PC-3 (cell line): ENCODE results near the gene NNMT. TPM values are rescaled to one million over a fixed set of nuclear protein-coding genes. Genes with fewer than 3 reads are reported as not detected.

Experiments used
- ATAC-seq: fragments of 200-7000 bp; cut with Tn5 transposase; 2 replicates; pipeline ENCODE4 v1.9.1; 2020; ENCODE audit warnings: mild to moderate bottlenecking, moderate library complexity
- BruUV-seq: library from RNA; stranded (reverse); fragments of 400-500 nt; replicated peaks from 2 replicates; lab custom pipeline; 2021; lab: Mats Ljungman, UMichigan
- CTCF ChIA-PET: fragments of 300-600 bp; sonication (Branson Sonifier 250); formaldehyde crosslinking; loops from one replicate; lab custom pipeline; 2022; ENCODE audit warnings: antibody characterized with exemption; lab: Charles Lee
- POLR2A ChIA-PET: fragments of 300-600 bp; sonication (Branson Sonifier 250); formaldehyde crosslinking; loops from one replicate; lab custom pipeline; 2022; ENCODE audit warnings: antibody characterized with exemption; ENCODE audit not compliant: unreplicated experiment; lab: Charles Lee
- DNase-seq: peaks from one replicate; pipeline ENCODE4 v3.0.0-alpha.2; 2015
- H2AFZ ChIP-seq: fragments of 300-600 bp; sonication (generic); 2 replicates; pipeline ENCODE4 v1.6.0; 2016; ENCODE audit warnings: antibody characterized with exemption, low read length
- H3F3A ChIP-seq: fragments of 300-600 bp; sonication (generic); one replicate; pipeline ENCODE4 v1.6.0; 2017; ENCODE audit warnings: antibody characterized with exemption, low read length, control low read depth, mild to moderate bottlenecking; ENCODE audit not compliant: unreplicated experiment
- H3K27ac ChIP-seq: fragments of 300-600 bp; sonication (generic); 2 replicates; pipeline ENCODE4 v1.5.1; 2016; ENCODE audit warnings: mild to moderate bottlenecking, low read length
- H3K27me3 ChIP-seq: fragments of 300-600 bp; sonication (generic); 2 replicates; pipeline ENCODE4 v1.6.1; 2016; ENCODE audit warnings: low read length, mixed read lengths
- H3K36me3 ChIP-seq: fragments of 300-600 bp; sonication (generic); 2 replicates; pipeline ENCODE4 v1.6.1; 2016; ENCODE audit warnings: low read depth, mixed run types, low read length, mixed read lengths
- H3K4me1 ChIP-seq: fragments of 300-600 bp; sonication (generic); 2 replicates; pipeline ENCODE4 v1.5.1; 2016; ENCODE audit warnings: low read length; ENCODE audit not compliant: insufficient read depth
- H3K4me2 ChIP-seq: fragments of 300-600 bp; sonication (generic); 2 replicates; pipeline ENCODE4 v1.6.0; 2016; ENCODE audit warnings: low read length
- H3K4me3 ChIP-seq: fragments of 300-600 bp; sonication (generic); 2 replicates; pipeline ENCODE4 v1.5.1; 2016; ENCODE audit warnings: mild to moderate bottlenecking, low read length, mixed read lengths
- H3K79me2 ChIP-seq: fragments of 300-600 bp; sonication (generic); 2 replicates; pipeline ENCODE4 v1.6.1; 2017; ENCODE audit warnings: low read length, mixed read lengths
- H3K9ac ChIP-seq: fragments of 300-600 bp; sonication (generic); 2 replicates; pipeline ENCODE4 v1.6.0; 2016; ENCODE audit warnings: mild to moderate bottlenecking, low read length
- H3K9me2 ChIP-seq: fragments of 300-600 bp; sonication (generic); replicated peaks from 2 replicates; pipeline ENCODE4 v1.6.1; 2016; ENCODE audit warnings: mixed run types, low read length, mixed read lengths
- H3K9me3 ChIP-seq: fragments of 300-600 bp; sonication (generic); 2 replicates; pipeline ENCODE4 v1.6.1; 2016; ENCODE audit warnings: low read length, mixed read lengths
- H4K20me1 ChIP-seq: fragments of 300-600 bp; sonication (generic); 2 replicates; pipeline ENCODE4 v1.6.1; 2016; ENCODE audit warnings: low read length, mixed read lengths
- EZH2 ChIP-seq: fragments of 300-600 bp; sonication (generic); IDR thresholded peaks from one replicate; pipeline ENCODE4 v1.6.1; 2017; ENCODE audit warnings: antibody characterized with exemption, mild to moderate bottlenecking, low read length; ENCODE audit not compliant: unreplicated experiment
- EZH2phosphoT487 ChIP-seq: fragments of 300-600 bp; sonication (generic); IDR thresholded peaks from 2 replicates; pipeline ENCODE4 v1.6.1; 2018; ENCODE audit warnings: mild to moderate bottlenecking, antibody characterized with exemption, low read length, borderline replicate concordance
- intact Hi-C: fragments of 100-400 bp; cut with micrococcal nuclease; formaldehyde crosslinking; loops from 2 replicates; pipeline ENCODE4 v1.9.0; 2023
- total RNA-seq: library from RNA; depleted of rRNA; stranded (reverse); fragments of >200 nt; gene quantifications from 2 replicates; pipeline ENCODE4 v1.2.3, GENCODE V29; 2014
- TF ChIP-seq, protein P1 (sequence below): fragments of 300-600 bp; sonication (generic); conservative IDR thresholded peaks from 2 replicates; pipeline ENCODE4 v1.5.1; 2017; ENCODE audit warnings: antibody characterized with exemption, low read depth, mild to moderate bottlenecking, low read length

The NNMT gene
- total RNA-seq, 1 experiment from 2014 or later: 23.3 TPM

DNA sequence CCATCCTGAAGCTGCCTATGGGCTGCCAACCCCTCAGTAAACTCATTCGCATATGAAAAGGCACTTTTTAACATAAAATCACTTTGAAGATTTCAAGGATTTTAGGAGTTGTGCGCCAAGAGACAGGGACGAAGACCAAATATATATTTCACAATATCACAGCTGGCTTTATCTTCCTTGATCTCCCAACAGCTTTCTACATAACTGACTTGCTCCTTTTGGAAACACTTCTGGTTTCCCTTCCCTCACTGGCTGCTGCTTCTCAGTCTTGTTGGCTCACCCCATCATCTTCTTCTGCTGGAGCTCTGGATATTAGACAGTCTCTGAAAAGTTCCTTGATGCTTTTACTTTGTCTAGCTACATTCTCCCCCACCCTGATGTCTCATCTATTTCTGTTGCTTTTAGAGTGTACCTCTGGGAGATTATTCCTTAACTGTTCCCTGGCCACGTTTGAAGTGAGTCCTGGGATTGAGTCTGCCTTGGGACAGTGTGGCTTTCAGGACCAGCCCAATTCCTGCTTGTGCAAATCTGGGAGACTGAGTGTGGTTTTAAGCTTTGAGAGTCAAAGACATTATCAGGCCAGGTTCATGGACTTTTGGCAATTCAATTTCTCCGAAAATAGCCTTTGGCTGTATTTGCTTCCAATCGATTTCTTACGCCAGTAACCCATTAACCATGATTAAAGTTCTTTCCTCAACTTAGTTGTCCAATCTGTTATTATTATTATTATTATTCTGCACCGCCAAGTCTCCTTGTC is 30.9 kb upstream of the NNMT start:
- no peak for DNase-seq
- POLR2A ChIA-PET: no interaction called here
- Histone ChIP-seq H2AFZ (no peak overlapping the region), H3K27me3 (peaks cover 63% of the 10 kb centered on the region), H3K9ac (no peak overlapping the region), H3K27ac (no peak overlapping the region), H4K20me1 (no peaks in the 10 kb centered on the region), H3F3A (no peaks in the 10 kb centered on the region), H3K36me3 (no peaks in the 10 kb centered on the region), H3K9me3 (no peaks in the 10 kb centered on the region), H3K9me2 (no peaks in the 10 kb centered on the region), H3K4me2 (no peak overlapping the region), H3K79me2 (no peaks in the 10 kb centered on the region), H3K4me1 (no peaks in the 10 kb centered on the region), H3K4me3 (no peak overlapping the region)
- TF ChIP-seq EZH2 (no peak), EZH2phosphoT487 (no peak)
- TF ChIP-seq, protein P1, sequence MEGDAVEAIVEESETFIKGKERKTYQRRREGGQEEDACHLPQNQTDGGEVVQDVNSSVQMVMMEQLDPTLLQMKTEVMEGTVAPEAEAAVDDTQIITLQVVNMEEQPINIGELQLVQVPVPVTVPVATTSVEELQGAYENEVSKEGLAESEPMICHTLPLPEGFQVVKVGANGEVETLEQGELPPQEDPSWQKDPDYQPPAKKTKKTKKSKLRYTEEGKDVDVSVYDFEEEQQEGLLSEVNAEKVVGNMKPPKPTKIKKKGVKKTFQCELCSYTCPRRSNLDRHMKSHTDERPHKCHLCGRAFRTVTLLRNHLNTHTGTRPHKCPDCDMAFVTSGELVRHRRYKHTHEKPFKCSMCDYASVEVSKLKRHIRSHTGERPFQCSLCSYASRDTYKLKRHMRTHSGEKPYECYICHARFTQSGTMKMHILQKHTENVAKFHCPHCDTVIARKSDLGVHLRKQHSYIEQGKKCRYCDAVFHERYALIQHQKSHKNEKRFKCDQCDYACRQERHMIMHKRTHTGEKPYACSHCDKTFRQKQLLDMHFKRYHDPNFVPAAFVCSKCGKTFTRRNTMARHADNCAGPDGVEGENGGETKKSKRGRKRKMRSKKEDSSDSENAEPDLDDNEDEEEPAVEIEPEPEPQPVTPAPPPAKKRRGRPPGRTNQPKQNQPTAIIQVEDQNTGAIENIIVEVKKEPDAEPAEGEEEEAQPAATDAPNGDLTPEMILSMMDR: no peak
- no peak for ATAC-seq
- no TSS peak for BruUV-seq
- CTCF ChIA-PET: no interaction called here
- intact Hi-C loops: no loop called here

DNA sequence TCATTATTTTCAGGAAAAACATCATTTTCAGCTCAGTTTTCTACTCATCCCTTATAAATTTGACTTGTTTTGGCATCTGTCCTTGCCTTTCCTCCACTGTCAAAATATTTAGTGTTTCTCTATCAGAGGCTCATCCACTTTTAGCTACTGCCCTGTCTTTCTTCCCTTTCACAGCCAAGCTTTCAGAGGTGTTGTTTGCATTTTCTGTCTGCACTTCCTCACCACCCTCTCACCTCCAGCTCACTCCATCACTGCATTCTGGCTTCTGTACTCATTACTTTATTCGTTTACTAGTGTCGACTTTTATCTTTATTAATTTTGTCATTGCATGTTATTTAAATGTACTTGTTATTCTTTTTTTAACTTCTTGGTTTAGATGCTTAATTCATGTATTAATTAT is 26.7 kb upstream of the NNMT start:
- Histone ChIP-seq H3F3A (no peaks in the 10 kb centered on the region), H3K4me3 (no peak overlapping the region), H3K4me2 (no peak overlapping the region), H4K20me1 (no peaks in the 10 kb centered on the region), H3K9me3 (no peaks in the 10 kb centered on the region), H3K36me3 (no peaks in the 10 kb centered on the region), H2AFZ (no peak overlapping the region), H3K79me2 (no peaks in the 10 kb centered on the region), H3K9ac (no peak overlapping the region), H3K9me2 (no peaks in the 10 kb centered on the region), H3K27ac (no peak overlapping the region), H3K4me1 (no peaks in the 10 kb centered on the region), H3K27me3 (peaks cover 84% of the 10 kb centered on the region)
- DNase-seq (no peak), ATAC-seq (no peak)
- TF ChIP-seq EZH2 (no peak), EZH2phosphoT487 (no peak)
- TF ChIP-seq, protein P1: no peak
- BruUV-seq: no TSS peak
- ChIA-PET POLR2A (no interaction called here), CTCF (no interaction called here)
- intact Hi-C loops: no loop called here

DNA sequence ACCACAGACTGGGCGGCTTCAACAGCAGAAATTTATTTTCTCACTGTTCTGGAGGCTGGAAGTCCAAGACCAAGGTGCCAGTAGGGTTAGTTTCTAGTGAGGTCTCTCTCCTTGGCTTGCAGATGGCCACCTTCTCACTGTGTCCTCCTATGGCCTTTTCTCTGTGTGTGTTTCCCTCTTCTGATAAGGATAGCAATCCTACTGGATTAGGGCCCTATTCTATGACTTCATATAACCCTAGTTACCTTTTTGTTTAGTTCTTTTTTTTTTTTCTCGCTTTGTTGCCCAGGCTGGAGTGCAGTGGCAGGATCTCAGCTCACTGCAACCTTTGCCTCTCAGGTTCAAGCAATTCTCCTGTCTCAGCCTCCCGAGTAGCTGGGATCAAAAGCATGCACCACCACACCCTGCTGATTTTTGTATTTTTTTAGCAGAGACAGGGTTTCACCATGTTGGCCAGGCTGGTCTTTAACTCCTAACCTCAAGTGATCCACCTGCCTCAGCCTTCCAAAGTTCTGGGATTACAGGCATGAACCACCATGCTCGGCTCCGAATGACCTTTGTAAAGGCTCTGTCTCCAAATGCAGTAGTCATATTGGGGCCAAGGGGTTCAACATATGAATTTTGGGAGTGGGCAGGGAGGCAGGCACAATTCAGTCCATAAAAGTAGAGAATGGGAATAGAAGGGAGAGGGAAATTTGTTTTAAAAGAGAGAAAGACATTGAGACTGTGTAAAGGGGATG is 25.5 kb upstream of the NNMT start:
- Histone ChIP-seq H3K9me3 (no peaks in the 10 kb centered on the region), H4K20me1 (no peaks in the 10 kb centered on the region), H3K9me2 (no peaks in the 10 kb centered on the region), H3K9ac (no peak overlapping the region), H3K36me3 (no peaks in the 10 kb centered on the region), H3K4me1 (no peaks in the 10 kb centered on the region), H3K27ac (no peak overlapping the region), H3K4me3 (no peak overlapping the region), H3F3A (no peaks in the 10 kb centered on the region), H3K79me2 (no peaks in the 10 kb centered on the region), H3K4me2 (no peak overlapping the region), H2AFZ (no peak overlapping the region), H3K27me3 (peaks cover 84% of the 10 kb centered on the region)
- TF ChIP-seq, protein P1: no peak
- TF ChIP-seq EZH2phosphoT487 (no peak), EZH2 (no peak)
- no peak for ATAC-seq
- no peak for DNase-seq
- POLR2A ChIA-PET: no interaction called here
- CTCF ChIA-PET: no interaction called here
- intact Hi-C loops: no loop called here
- BruUV-seq: no TSS peak
